Kidney capillary endothelial cell (primary cell): ENCODE data around the gene ORAI3.

ENCODE experiments used
- DNase-seq: peaks from one replicate; pipeline ENCODE4 v3.0.0-alpha.2; 2018; ENCODE audit warnings: low spot score

Gene ORAI3

DNA sequence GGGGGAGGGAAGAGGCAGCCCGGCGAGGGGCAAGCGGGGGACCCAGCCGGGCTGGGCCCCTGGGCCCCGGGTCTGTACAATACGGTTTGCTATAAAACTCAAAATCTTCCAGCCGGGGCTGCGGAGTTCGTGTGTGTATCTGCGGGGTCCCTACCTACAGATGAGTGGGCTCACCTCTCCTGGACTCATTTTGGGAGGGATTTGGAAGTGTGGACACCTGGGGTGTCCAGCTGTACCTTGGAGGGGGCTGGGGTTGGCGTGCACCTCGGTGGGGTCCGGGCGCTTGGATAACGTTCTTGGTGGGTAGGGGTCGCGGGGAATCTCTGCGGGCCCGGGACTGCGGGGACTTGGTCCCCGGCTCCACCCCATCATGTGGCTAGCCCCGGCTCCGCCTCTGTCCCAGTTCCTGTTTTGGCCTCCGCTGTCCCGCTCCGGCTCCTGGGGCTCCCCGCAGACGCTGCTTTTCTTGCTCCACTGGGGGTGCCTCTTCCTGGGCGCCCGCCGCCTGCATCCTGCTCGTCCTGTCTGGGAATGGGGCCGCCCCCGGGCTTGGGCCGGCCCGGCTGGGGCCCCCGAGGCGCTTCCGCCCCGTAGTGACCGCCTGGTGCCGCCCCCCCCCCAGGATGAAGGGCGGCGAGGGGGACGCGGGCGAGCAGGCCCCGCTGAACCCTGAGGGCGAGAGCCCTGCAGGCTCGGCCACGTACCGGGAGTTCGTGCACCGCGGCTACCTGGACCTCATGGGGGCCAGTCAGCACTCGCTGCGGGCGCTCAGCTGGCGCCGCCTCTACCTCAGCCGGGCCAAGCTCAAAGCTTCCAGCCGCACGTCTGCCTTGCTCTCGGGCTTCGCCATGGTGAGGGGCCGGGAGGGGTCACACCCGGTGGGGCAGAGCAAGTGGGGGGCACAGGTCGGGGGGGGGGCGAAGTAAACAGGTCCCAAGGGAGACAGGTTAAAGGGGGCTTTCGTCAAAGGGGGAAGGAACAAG is at the start of gene ORAI3:
ORAI3 (plus strand) TSS at position 402 of the 983 bp plus-strand sequence; CDS start at position 624, 222 bp downstream.
- peak; percentile 56 for DNase-seq

- DNase-seq, result no peak
These were observed 49.1 kb upstream of the ORAI3 start for GRCh38 chr16:30899794-30900193.

DNA sequence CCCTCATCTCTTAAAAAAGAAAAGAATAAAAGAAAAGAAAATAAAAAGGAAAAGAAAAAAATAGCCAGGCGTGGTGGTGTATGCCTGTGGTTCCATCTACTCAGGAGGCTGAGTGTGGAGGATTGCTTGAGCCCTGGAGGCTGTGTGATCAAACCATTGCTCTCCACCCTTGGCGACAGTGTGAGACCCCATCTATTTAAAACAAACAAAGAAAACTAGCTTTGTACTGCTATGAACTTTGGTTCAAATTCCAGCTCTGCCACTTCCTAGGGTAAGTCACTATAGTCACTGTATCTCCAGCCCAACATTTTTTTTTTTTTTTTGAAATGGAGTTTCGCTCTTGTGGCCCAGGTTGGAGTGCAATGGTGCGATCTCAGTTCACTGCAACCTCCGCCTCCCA is 48.3 kb upstream of the ORAI3 start:
- no peak for DNase-seq

DNA sequence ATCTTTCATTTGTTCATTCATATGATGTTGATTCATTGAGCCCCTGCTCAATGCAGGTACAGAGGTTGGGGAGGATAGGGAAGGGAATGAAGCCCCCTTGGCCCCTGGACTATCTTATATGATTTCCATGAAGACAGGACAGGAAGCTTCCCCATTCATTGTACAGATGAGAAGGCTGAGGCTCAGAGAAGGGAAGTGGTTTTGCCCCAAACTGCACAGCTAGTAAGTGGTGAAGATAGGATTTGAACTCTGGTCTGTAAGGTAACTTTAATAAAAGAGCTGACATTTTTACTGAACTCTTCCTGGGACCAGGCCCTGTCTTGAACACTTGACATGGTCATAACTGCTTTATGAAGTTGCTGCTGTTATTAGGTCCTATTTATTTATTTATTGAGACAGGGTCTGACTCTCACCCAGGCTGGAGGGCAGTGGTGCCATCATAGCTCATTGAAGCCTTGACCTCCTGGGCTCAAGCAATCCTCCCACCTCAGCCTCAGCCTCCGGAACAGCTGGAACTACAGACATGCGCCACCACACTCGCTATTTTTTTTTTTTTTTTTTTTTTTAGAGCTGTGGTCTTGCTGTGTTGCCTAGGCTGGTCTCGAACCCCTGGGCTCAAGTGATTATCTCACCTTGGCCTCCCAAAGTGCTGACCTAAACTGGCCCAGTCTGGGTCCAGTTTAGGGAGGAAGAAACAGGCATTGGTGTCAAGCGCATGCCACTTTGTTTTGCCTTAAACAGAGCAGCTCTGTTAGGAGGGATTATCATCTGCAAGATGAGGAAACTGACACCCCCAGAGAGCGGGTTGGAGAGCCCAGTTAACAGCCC is 47.5 kb upstream of the ORAI3 start:
- DNase-seq, result no peak

DNA sequence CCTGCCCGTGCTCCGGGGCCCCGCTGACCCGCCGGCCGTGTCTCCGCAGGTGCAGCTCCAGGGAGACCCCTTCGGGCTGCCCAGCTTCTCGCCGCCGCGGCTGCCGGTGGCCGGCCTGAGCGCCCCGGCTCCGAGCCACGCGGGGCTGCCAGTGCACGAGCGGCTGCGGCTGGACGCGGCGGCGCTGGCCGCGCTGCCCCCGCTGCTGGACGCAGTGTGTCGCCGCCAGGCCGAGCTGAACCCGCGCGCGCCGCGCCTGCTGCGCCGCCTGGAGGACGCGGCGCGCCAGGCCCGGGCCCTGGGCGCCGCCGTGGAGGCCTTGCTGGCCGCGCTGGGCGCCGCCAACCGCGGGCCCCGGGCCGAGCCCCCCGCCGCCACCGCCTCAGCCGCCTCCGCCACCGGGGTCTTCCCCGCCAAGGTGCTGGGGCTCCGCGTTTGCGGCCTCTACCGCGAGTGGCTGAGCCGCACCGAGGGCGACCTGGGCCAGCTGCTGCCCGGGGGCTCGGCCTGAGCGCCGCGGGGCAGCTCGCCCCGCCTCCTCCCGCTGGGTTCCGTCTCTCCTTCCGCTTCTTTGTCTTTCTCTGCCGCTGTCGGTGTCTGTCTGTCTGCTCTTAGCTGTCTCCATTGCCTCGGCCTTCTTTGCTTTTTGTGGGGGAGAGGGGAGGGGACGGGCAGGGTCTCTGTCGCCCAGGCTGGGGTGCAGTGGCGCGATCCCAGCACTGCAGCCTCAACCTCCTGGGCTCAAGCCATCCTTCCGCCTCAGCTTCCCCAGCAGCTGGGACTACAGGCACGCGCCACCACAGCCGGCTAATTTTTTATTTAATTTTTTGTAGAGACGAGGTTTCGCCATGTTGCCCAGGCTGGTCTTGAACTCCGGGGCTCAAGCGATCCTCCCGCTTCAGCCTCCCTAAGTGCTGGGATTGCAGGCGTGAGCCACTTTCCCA is 46.6 kb upstream of the ORAI3 start:
- peak; percentile 61 for DNase-seq

- no peak for DNase-seq
These were observed 45.9 kb upstream of the ORAI3 start for GRCh38 chr16:30903002-30903401.

DNA sequence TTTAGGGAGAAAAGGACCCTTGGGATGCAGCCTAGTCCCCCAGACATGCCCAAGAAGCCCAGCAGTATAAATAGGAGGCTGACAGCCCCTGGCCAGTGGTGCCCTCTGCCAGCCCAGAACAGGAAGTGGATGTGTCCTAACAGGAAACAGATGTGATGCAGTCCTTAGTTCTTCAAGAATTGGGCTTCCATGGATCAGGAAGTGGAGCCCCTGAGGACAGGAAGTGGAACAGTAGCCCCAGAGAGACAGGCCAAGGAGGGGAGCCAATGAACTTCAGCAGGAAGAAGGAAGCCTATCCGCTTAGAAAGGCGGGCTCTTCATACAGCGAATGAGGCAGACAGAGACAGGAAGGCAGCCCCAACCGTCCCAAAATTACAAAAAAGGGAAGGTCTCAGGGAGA is 45.3 kb upstream of the ORAI3 start:
- peak; percentile 93 for DNase-seq

GRCh38 chr16:30904114-30904780 is 44.6 kb upstream of the ORAI3 start:
- DNase-seq, result no peak

DNA sequence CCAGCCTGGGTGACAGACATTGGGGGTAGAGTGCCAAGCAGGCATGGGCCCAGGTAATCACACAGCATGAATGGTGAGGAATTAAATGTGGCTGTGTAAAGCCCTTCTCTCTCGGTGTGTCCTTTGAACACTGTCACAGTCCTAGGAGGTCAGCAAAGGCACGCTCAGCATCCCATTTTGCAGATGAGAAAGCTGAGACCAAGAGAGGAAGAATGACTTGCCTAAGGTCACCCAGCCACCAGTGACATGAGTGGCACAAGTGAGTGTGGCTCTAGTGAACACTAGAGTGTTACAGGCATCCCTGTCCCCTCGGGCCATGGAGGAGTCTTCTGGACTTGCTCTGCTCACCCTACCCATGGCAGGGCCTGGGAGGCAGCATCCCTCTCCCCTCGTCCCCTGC is 41.8 kb upstream of the ORAI3 start:
- DNase-seq, result no peak

- no peak for DNase-seq
These were observed 38.3 kb upstream of the ORAI3 start for GRCh38 chr16:30910427-30911029.

DNA sequence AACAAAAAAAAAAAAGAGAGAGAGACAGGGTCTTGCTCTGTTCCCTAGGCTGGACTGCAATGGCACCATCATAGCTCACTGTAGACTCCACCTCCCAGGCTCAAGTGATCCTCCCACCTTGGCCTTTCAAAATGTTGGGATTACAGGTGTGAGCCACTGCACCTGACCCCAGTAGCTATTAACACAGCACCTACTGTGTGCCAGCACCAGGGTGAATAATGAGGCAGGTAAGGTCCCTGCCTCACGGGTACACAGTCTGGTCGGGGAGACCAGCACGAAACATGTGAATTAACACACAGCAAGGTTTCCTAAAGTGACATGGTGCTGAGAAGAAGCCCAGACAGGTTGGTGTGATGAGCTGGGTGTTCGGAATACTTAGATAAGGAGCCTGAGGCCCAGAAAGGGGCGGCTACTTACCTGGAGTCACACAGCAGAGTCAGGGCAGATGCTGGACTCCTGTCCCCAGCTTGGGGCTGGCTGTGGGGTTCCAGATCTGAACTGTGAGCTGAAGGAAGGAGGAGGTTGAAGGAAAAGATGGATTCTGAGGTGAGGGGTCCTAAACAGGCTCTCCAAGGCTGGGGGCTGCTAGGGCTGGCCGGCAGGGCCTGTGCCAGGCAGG is 36.0 kb upstream of the ORAI3 start:
- DNase-seq, result no peak

DNA sequence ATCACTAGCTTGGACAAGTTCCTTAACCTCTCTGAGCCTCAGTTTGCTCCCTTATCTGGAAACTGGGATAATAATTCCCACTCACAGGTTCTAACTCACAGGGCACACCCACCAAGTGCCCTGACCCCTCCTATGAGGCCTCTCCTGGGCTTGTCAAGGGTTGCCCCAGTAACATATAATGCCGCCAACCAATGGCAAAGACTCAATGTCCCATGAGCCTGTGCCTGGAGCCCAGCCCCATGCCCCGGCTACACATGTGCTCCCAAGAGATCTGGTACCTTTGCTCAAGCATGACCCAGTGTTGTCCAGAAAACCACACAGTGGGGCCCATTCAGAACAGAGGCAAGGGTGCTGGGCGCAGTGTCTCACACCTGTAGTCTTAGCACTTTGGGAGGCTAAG is 34.0 kb upstream of the ORAI3 start:
- no peak for DNase-seq

DNA sequence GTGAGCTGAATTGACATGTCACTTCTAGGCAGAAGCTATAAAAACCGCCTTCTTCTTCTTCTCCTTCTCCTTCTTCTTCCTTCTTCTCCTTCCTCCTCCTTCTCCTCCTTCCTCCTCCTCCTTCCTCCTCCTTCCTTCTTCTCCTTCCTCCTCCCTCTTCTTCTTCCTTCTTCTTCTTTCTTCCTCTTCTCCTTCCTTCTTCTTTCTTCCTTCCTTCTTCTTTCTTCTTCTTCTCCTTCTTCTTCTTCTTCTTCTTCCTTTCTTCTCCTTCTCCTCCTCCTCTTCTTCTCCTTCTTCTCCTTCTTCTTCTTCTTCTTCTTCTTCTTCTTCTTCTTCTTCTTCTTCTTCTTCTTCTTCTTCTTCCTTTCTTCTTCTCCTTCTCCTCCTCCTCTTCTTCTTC is 30.3 kb upstream of the ORAI3 start:
- no peak for DNase-seq

- DNase-seq, result no peak
These were observed 28.0 kb upstream of the ORAI3 start for GRCh38 chr16:30920891-30921290.

DNA sequence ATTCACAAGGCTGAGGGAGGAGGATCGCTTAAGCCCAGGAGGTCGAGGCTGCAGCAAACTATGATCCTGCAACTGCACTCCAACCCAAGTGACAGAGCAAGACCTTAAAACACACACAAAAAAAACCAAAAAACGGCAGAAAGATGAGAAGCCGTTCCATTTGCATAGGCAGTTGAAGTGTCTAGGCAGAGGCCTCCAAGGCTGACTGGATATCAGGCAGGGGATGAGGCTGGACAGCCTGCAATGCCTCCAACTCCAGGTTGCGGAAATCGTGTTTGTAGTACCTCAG is 27.5 kb upstream of the ORAI3 start:
- no peak for DNase-seq

DNA sequence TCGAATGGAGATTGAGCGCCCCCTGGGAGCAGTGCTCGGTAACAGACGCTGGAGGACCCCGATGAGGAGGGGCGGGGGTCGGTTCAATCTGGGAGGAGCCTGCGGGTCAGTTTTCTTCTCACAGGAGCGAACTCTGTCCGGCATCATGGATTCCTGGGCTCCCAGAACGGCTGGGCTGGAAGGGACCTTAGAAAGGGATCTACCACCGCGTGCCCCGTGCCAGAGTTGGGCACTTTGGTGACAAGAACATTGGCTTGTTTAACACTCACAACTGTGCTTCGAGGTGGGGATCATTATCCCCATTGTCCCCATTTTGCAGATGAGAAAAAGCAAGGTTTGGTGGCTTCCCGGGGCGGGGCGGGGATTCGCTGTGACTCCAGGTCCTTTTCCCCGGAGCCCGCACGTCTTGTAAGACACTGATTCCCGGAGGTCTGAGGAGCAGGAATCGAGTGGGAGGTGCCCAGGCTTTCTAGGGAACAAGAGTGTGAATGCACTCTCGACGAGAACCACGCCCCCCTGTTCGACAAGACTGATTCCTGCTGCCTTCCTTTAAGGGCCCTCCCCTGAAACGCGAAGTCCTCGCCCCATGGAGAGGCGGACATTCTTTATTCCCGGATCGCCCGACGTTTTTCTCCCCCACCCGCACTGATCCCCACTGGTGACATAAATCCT is 27.0 kb upstream of the ORAI3 start:
- peak; percentile 80 for DNase-seq

DNA sequence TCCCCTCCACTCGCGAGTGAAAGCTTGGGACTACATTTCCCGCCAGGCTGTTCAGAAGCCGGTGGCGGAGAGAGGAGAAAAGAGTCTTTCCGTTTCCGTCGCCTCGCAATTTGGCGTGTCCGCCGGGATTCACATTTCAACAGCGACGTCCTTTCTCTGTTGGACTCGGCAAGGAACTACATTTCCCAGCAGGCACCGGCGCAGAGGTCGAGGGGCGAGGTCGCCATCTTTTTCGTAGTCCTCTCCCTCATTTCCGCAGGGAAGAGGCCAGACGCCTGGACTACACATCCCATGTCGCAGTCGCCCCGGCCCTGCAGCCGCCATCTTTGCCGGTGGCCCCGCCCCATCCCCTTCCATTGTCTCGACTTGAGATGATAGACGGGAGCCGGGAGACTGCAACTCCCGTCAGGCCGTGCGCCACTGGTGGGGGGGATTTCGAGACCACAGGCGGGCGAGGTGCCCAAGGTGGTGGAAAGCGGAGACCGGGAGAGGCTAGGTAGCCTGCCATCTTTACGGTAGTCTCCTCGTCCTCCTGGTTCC is 26.4 kb upstream of the ORAI3 start:
- DNase-seq, result peak; percentile 99

- DNase-seq, result peak; percentile 98
These were observed 25.8 kb upstream of the ORAI3 start for GRCh38 chr16:30922960-30923535.

DNA sequence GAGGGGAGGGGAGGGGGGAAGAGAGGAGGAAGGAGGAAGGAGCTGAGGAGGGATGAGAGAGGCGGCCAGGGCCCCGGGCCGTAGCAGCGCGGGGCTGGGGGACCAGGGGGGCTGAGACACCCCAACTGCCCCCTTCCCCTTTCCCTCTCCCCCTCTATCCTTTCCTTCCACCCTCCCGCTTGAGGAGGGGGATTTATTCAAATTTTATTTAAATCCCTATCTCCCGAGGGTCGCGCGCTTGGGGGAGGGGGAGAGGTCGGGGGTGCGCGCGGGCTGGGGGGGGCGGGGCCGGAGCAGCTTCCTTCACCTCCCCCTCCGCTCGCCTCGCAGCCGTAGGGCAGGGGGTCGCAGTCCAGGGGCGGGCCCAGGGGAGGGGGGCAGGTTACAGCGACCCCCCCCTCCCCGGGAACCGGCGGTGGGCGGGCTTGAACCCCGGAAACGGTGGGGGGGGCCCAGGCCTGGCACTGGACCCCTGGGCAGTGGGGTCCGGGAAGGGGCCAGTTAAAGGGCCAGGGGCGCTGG is 25.3 kb upstream of the ORAI3 start, which contains the start of gene FBXL19:
FBXL19 (plus strand) TSS at position 19 of the 522 bp plus-strand sequence. CDS start 2,183 bp downstream, outside the sequence.
- no peak for DNase-seq
